GM20000 (cell line): Measurements from ENCODE around the gene LCE1B.

ENCODE experiments used
- DNase-seq: peaks from one replicate; pipeline ENCODE4 v3.0.0; 2012; ENCODE audit warnings: low spot score
- TF ChIP-seq, protein P1 (sequence below): IDR thresholded peaks from 2 replicates; pipeline ENCODE4 v1.5.1; 2012; ENCODE audit warnings: mild to moderate bottlenecking, control low read depth; ENCODE audit errors: extremely low read depth, missing control alignments

LCE1B gene

GRCh38 chr1:152859696-152860095, 47.9 kb downstream of the LCE1B start, which contains the start of gene LCE7A:
Gene LCE7A (plus strand): TSS chr1:152859996. CDS start chr1:152860698, 702 bp downstream.
- TF ChIP-seq, protein P1, sequence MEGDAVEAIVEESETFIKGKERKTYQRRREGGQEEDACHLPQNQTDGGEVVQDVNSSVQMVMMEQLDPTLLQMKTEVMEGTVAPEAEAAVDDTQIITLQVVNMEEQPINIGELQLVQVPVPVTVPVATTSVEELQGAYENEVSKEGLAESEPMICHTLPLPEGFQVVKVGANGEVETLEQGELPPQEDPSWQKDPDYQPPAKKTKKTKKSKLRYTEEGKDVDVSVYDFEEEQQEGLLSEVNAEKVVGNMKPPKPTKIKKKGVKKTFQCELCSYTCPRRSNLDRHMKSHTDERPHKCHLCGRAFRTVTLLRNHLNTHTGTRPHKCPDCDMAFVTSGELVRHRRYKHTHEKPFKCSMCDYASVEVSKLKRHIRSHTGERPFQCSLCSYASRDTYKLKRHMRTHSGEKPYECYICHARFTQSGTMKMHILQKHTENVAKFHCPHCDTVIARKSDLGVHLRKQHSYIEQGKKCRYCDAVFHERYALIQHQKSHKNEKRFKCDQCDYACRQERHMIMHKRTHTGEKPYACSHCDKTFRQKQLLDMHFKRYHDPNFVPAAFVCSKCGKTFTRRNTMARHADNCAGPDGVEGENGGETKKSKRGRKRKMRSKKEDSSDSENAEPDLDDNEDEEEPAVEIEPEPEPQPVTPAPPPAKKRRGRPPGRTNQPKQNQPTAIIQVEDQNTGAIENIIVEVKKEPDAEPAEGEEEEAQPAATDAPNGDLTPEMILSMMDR, result no peak
- DNase-seq, result no peak

GRCh38 chr1:152860129-152860528, 48.4 kb downstream of the LCE1B start:
- TF ChIP-seq, protein P1, result no peak
- DNase-seq, result no peak

- no peak for DNase-seq
- TF ChIP-seq, protein P1, result no peak
Observed at GRCh38 chr1:152861374-152861773, 49.6 kb downstream of the LCE1B start.
